Measurements from ENCODE around the gene RNF144B.

DNA sequence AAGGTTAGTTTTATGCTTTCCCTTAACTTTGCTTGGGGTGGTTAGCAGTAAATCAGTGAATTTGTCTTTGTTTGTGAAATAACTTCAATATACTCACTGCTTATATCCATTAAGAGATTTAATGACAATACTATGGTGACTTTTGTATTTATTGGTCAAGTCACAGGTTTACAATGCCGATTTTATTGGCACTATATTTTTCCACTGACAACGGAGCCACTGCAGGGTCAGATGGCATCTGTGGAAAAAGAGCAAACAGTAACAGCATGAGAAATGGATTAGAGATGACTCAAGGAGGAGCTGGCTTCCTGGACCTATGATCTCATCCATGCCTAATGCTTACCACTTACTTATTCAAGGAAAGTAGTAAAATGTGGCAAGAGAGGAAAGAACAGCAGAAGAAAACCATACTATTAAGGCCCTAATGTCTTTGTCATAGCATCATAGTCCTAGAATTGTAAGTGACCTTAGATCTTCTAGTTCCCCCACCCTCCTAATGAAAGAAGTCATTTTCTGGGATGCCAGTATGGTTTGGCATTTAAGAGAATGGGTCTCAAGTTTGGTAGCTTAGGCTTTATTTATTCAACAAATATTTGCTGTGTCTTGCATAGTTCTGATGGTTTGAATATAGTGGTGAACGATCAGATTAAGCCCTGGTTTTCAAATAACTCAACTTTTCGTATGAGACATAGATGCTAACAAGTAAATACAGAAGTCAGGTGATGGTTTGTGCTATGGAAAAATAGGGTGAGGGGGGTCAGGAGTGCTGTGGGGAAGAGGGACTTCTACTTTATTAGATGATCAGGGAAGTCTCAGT, 18.5 kb downstream of the RNF144B start:
- TF ChIP-seq, protein P1, sequence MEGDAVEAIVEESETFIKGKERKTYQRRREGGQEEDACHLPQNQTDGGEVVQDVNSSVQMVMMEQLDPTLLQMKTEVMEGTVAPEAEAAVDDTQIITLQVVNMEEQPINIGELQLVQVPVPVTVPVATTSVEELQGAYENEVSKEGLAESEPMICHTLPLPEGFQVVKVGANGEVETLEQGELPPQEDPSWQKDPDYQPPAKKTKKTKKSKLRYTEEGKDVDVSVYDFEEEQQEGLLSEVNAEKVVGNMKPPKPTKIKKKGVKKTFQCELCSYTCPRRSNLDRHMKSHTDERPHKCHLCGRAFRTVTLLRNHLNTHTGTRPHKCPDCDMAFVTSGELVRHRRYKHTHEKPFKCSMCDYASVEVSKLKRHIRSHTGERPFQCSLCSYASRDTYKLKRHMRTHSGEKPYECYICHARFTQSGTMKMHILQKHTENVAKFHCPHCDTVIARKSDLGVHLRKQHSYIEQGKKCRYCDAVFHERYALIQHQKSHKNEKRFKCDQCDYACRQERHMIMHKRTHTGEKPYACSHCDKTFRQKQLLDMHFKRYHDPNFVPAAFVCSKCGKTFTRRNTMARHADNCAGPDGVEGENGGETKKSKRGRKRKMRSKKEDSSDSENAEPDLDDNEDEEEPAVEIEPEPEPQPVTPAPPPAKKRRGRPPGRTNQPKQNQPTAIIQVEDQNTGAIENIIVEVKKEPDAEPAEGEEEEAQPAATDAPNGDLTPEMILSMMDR (conservative IDR thresholded peaks at IDR 0.05 in 1 of 2, IDR thresholded peaks at IDR 0.05 in 1 of 2; ENCODE audit: low read depth in 1 of 2, low read length in 2 of 2): no peak
- no peak for TF ChIP-seq EZH2 (IDR thresholded peaks at IDR 0.05; ENCODE audit: low read length, missing control alignments)

Data from fibroblast of lung (primary cell).